Measurements from ENCODE around the gene IFNG-AS1. TPM values are rescaled to one million over a fixed set of nuclear protein-coding genes. Genes with fewer than 3 reads are reported as not detected.

IFNG-AS1 gene
- total and polyA plus RNA-seq, 8 donors, result 0.18 to 0.71 (median 0.25) TPM; not detected in 4

DNA sequence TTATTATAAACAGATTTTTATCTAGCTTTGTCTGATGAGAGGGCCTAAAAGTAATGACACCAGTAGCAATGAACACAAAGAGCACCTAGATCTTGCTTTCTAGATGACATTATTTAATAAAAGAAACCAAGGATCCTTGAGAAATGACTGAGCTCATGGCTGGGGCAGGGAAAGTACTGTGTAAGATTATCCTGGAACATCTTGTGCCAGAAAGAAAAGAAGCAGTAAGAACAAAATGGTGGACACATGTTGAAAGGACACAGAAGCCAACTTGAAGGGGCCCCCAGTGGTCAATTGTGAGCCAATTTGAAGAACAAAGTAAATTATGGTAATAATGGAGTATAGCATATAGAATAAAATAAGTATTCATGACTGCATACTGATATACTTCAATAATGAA, 10.0 kb downstream of the IFNG-AS1 start:
- H3K36me3 ChIP-seq, result no peaks in the 10 kb centered on the region
- H3K4me1 ChIP-seq, result no peaks in the 10 kb centered on the region
- DNase-seq, result no peak
- intact Hi-C loops (cut with DNase I), result no loop called here
- no peak overlapping the region for H3K27ac ChIP-seq
- no peaks in the 10 kb centered on the region for H3K9me3 ChIP-seq
- no peak for ATAC-seq
- TF ChIP-seq, protein P1, sequence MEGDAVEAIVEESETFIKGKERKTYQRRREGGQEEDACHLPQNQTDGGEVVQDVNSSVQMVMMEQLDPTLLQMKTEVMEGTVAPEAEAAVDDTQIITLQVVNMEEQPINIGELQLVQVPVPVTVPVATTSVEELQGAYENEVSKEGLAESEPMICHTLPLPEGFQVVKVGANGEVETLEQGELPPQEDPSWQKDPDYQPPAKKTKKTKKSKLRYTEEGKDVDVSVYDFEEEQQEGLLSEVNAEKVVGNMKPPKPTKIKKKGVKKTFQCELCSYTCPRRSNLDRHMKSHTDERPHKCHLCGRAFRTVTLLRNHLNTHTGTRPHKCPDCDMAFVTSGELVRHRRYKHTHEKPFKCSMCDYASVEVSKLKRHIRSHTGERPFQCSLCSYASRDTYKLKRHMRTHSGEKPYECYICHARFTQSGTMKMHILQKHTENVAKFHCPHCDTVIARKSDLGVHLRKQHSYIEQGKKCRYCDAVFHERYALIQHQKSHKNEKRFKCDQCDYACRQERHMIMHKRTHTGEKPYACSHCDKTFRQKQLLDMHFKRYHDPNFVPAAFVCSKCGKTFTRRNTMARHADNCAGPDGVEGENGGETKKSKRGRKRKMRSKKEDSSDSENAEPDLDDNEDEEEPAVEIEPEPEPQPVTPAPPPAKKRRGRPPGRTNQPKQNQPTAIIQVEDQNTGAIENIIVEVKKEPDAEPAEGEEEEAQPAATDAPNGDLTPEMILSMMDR (IDR thresholded peaks at IDR 0.05), result no peak
- no peak overlapping the region for H3K4me3 ChIP-seq
- no peaks in the 10 kb centered on the region for H3K27me3 ChIP-seq

DNA sequence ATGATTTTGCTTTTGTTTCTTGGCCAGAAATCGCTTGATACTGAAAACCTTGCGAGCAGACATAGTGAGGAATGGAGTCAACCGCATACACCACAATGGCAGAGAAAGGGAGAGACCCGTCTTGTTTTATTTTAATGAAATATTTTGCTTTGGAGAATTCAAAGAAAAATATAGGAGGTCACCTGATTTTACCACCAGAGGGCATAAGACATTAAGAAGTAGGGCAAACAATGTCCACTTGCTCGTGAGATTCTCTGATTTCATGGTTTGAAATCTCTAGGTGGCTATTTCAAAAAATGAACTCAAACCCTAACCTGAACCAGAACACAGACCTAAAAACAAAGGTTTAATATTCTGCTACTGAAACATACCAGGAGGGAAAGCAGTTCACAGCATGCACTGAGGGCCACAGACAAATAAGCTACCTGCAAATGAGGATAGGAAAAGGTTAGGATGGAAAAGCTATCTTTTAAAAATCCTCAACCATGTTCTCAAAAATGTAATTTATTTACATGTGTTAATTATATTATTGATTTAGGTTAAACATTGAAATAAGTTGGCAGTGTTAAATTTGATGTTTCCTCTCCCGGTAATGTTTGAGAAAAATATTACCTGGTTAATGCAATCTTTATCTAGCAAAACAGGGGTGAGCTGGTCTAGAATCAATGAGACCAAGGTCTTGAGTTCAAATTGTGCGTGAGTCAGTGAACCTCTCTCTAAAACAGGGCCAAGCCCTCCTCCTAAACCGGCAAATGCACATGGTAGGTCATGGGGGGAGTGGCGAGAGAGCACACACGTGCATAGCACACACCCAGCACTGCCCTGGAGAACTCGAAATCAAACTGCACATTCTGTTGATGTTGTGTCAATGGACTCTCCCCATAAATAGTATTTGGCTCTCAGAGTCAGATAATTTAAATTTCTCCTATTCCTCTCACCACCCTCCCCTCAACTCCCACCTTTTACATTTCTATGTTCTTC, 12.5 kb downstream of the IFNG-AS1 start:
- no peak for ATAC-seq
- no peak overlapping the region for H3K4me3 ChIP-seq
- no peaks in the 10 kb centered on the region for H3K36me3 ChIP-seq
- no peaks in the 10 kb centered on the region for H3K4me1 ChIP-seq
- H3K27me3 ChIP-seq, result no peaks in the 10 kb centered on the region
- DNase-seq, result no peak
- no peaks in the 10 kb centered on the region for H3K9me3 ChIP-seq
- no peak overlapping the region for H3K27ac ChIP-seq
- intact Hi-C loops (cut with DNase I), result no loop called here
- TF ChIP-seq, protein P1 (IDR thresholded peaks at IDR 0.05), result no peak

DNA sequence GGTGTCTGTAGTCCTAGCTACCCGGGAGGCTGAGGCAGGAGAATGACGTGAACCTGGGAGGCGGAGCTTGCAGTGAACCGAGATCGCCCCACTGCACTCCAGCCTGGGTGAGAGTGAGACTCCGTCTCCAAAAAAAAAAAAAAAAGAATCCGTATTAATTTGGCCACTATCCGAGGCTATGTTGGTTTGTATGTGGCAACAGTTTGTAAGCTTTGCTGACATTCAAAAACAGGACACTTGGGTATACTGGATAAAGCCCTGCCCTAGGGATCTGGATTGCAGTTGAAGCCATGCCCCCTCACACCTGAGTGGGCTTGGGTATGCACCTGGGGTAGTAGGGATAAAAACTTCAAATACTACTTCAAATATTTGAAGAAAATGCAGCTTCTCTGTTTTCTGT, 14.5 kb downstream of the IFNG-AS1 start:
- H3K9me3 ChIP-seq, result no peaks in the 10 kb centered on the region
- no peak for ATAC-seq
- H3K4me1 ChIP-seq, result no peaks in the 10 kb centered on the region
- no peaks in the 10 kb centered on the region for H3K36me3 ChIP-seq
- H3K27me3 ChIP-seq, result no peaks in the 10 kb centered on the region
- intact Hi-C loops (cut with DNase I), result no loop called here
- H3K27ac ChIP-seq, result no peak overlapping the region
- no peak overlapping the region for H3K4me3 ChIP-seq
- no peak for DNase-seq
- TF ChIP-seq, protein P1 (IDR thresholded peaks at IDR 0.05), result no peak

DNA sequence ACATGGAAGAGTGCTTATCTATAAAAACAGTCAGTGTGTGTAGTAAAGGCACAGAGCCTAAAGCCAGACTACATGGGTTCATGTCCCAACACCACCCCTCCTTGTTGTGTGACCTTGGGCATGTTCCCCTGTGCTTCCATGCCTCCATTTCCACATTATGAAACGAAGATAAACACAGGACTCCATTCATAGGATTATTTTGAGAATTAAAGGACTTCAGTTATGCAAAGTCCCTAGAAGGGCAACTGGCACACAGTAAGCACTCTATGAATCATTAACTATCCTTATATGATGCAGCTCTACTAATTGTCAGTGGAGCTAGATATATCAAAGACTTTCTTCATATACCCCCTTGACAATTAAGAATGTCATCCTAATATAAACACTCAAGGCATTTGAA, 17.8 kb downstream of the IFNG-AS1 start:
- DNase-seq (no peak), ATAC-seq (no peak)
- TF ChIP-seq, protein P1 (IDR thresholded peaks at IDR 0.05), result no peak
- intact Hi-C loops (cut with DNase I), result no loop called here
- Histone ChIP-seq H3K36me3 (no peaks in the 10 kb centered on the region), H3K4me3 (no peak overlapping the region), H3K27ac (no peak overlapping the region), H3K9me3 (no peaks in the 10 kb centered on the region), H3K27me3 (no peaks in the 10 kb centered on the region), H3K4me1 (no peaks in the 10 kb centered on the region)

DNA sequence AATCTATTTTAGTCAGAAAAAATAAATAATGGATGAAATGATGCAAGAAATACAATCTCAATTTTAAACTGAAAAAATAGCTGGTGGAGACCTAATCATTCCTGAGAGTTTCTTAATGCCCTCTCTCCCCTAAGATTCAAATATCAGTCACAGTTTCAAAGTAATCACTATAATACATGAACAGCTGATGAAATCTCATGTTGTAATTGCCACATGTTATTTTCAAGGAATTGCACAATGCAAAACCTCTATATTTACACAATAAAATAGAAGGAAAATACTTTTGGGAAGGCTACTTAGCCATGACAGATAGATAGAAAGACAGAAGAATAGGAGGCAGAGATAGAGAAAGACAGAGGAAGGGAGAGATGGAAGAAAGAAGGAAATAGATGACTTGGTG, 18.2 kb downstream of the IFNG-AS1 start:
- H3K27ac ChIP-seq, result no peak overlapping the region
- H3K9me3 ChIP-seq, result no peaks in the 10 kb centered on the region
- H3K4me3 ChIP-seq, result no peak overlapping the region
- DNase-seq (peak in 1 of 4 donors; percentile 8), ATAC-seq (no peak)
- H3K27me3 ChIP-seq, result no peaks in the 10 kb centered on the region
- TF ChIP-seq, protein P1 (IDR thresholded peaks at IDR 0.05), result no peak
- no peaks in the 10 kb centered on the region for H3K36me3 ChIP-seq
- H3K4me1 ChIP-seq, result no peaks in the 10 kb centered on the region
- intact Hi-C loops (cut with DNase I), result no loop called here
